H4 (cell line): ENCODE data around the gene CHIT1. TPM values are rescaled to one million over a fixed set of nuclear protein-coding genes. Genes with fewer than 3 reads are reported as not detected.

Experiments
- DNase-seq: peaks from one replicate; pipeline ENCODE4 v3.0.0-alpha.2; 2015; ENCODE audit warnings: low spot score
- total RNA-seq: library from RNA; depleted of rRNA; stranded (reverse); fragments of >200 nt; shearing (Covaris generic); gene quantifications from 2 replicates; pipeline ENCODE4 v1.2.3, GENCODE V29; 2014; rRNA removed

CHIT1 gene
- total RNA-seq, result not detected in 2 replicates

- DNase-seq, result no peak
Observed at GRCh38 chr1:203229471-203230135, at the start of gene CHIT1. TSS of gene CHIT1 (minus strand) at chr1:203229673. CDS start at chr1:203229636, 37 bp downstream.

GRCh38 chr1:203278885-203279406 is 49.5 kb upstream of the CHIT1 start:
- no peak for DNase-seq

- DNase-seq, result no peak
Observed at GRCh38 chr1:203278082-203278884, 48.8 kb upstream of the CHIT1 start.

- no peak for DNase-seq
Observed at GRCh38 chr1:203276916-203277545, 47.6 kb upstream of the CHIT1 start.

- no peak for DNase-seq
Observed at GRCh38 chr1:203276408-203276807, 46.9 kb upstream of the CHIT1 start.

- DNase-seq, result no peak
Observed at GRCh38 chr1:203275656-203276272, 46.3 kb upstream of the CHIT1 start.

GRCh38 chr1:203274603-203275381 is 45.3 kb upstream of the CHIT1 start:
- DNase-seq, result no peak

- no peak for DNase-seq
Observed at GRCh38 chr1:203273869-203274602, 44.6 kb upstream of the CHIT1 start.

GRCh38 chr1:203273206-203273868 is 43.9 kb upstream of the CHIT1 start:
- DNase-seq, result peak; percentile 78

- DNase-seq, result no peak
Observed at GRCh38 chr1:203272633-203273205, 43.2 kb upstream of the CHIT1 start.

GRCh38 chr1:203271962-203272632 is 42.6 kb upstream of the CHIT1 start:
- no peak for DNase-seq

- DNase-seq, result peak; percentile 60
Observed at GRCh38 chr1:203271018-203271743, 41.7 kb upstream of the CHIT1 start.

GRCh38 chr1:203270448-203270847 is 41.0 kb upstream of the CHIT1 start:
- no peak for DNase-seq

GRCh38 chr1:203269654-203270020 is 40.2 kb upstream of the CHIT1 start:
- DNase-seq, result no peak

GRCh38 chr1:203268901-203269653 is 39.6 kb upstream of the CHIT1 start:
- peak; percentile 84 for DNase-seq

GRCh38 chr1:203267912-203268311 is 38.4 kb upstream of the CHIT1 start:
- no peak for DNase-seq

- DNase-seq, result peak; percentile 81
Observed at GRCh38 chr1:203267347-203267846, 37.9 kb upstream of the CHIT1 start.
